Measurements from ENCODE around the gene SH3GL2.

The SH3GL2 gene

DNA sequence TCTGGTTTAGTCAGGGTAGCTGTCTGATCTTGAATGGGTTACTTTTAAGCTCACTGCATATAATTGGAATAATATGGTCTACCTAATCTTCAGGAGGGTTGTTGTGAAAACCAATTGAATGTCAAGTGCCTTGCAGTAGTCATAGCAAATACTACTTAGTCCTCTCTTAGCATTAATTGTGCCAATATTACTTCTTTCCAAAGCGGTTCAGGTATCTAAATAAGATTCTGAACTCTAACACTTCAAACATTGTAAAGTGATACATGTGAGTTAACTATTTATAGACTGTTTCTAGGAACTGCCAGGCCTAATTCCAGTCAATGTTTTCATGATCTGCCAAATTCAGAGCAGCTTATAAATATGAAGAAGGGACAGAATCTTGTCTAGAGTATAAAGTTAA lies 140.2 kb downstream of the SH3GL2 start:
- H3K4me3 ChIP-seq (ENCODE audit: low read depth, low read length) = no peak overlapping the region
- TF ChIP-seq, protein P1, sequence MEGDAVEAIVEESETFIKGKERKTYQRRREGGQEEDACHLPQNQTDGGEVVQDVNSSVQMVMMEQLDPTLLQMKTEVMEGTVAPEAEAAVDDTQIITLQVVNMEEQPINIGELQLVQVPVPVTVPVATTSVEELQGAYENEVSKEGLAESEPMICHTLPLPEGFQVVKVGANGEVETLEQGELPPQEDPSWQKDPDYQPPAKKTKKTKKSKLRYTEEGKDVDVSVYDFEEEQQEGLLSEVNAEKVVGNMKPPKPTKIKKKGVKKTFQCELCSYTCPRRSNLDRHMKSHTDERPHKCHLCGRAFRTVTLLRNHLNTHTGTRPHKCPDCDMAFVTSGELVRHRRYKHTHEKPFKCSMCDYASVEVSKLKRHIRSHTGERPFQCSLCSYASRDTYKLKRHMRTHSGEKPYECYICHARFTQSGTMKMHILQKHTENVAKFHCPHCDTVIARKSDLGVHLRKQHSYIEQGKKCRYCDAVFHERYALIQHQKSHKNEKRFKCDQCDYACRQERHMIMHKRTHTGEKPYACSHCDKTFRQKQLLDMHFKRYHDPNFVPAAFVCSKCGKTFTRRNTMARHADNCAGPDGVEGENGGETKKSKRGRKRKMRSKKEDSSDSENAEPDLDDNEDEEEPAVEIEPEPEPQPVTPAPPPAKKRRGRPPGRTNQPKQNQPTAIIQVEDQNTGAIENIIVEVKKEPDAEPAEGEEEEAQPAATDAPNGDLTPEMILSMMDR (IDR thresholded peaks at IDR 0.05; ENCODE audit: low read depth, low read length, missing control alignments) = no peak
- DNase-seq (ENCODE audit: low read depth) = no peak

DNA sequence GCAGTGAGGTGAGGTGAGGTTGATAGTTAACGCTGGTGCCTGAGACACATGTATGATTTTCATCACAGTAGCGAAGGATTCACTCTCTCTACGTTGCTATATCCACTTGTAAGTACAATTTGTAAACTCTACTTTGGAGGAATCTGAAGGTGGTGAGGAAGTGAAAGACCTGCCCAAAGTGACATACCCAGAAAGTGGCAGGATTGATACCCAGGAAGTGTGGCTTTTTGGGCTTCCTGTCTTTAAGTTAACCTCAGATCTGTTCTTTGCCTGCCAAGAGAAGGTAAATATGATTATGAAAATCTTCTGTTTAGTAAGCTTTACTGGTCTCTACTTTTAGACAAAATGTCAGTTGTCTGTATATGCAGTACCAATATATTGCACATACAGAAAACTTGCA lies 143.1 kb downstream of the SH3GL2 start:
- H3K4me3 ChIP-seq (ENCODE audit: low read depth, low read length) = no peak overlapping the region
- TF ChIP-seq, protein P1 (IDR thresholded peaks at IDR 0.05; ENCODE audit: low read depth, low read length, missing control alignments) = no peak
- DNase-seq (ENCODE audit: low read depth) = no peak

DNA sequence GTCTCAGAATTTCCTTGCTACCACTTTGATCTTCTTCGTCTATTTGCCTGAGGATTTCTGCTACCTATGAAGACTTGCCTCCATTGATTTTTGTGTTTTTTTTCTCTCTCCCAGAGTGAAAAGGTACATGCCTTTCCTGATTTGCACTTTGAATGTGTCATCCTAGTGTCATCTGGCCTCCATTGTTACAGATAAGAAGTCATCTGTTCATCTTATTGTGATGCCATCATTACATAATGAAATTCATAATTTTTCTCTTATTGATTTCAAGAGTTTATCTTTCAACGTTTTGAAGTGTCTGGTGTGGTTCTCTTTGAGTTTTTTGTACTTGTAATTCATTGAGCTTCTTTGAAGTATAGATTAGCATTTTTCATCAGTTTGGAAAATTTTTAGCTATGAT lies 144.8 kb downstream of the SH3GL2 start:
- TF ChIP-seq, protein P1 (IDR thresholded peaks at IDR 0.05; ENCODE audit: low read depth, low read length, missing control alignments) = no peak
- no peak overlapping the region for H3K4me3 ChIP-seq (ENCODE audit: low read depth, low read length)
- DNase-seq (ENCODE audit: low read depth) = no peak

DNA sequence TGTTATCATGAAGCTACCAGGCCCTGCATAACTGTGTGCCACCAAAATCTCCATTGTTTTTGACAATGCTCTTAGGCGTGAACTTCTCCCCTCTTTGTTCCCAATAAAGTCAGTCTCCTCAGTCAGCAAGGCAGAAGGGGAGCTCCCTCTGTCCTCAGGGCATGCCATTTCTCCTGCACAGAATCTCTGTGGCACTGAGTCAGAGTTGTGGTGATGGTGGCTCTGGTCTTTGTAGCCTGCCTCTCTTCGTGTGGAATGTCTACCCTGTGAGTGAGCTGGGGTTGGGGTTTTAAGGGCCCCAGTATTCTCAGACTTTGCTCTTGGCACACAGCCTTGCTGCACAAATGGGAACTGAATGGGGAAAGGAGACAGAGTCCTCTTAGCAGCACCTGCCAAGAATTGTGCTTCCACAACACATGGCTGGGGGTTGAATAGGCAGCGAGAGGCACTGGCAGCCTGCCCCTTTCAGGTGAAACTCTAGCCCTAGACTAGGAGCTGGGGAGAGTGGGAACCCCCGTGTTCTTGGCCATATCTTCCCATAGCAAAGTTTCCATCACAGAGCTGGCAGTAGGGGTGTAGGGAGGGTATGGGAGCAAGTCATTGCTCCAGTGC lies 146.6 kb downstream of the SH3GL2 start:
- no peak overlapping the region for H3K4me3 ChIP-seq (ENCODE audit: low read depth, low read length)
- TF ChIP-seq, protein P1 (IDR thresholded peaks at IDR 0.05; ENCODE audit: low read depth, low read length, missing control alignments) = no peak
- DNase-seq (ENCODE audit: low read depth) = no peak

DNA sequence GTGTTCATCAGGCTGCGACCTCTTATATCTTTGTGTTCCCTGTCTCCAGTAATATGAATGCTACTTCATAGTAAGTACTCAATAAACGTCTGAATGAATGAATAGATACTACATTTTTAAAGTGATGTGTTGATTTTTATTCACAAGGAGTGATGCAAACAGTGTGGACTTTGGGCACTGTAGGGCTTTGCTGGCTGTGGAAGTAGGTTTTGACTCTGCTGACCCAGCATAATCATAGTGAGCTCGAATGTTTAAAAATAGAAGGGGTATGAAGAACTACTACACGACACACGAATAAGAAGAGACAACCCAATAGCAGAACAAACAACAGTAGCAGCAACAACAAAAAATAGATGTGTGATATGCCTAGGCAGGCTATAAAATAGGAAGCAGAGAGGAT lies 147.4 kb downstream of the SH3GL2 start:
- TF ChIP-seq, protein P1 (IDR thresholded peaks at IDR 0.05; ENCODE audit: low read depth, low read length, missing control alignments) = no peak
- no peak overlapping the region for H3K4me3 ChIP-seq (ENCODE audit: low read depth, low read length)
- no peak for DNase-seq (ENCODE audit: low read depth)

DNA sequence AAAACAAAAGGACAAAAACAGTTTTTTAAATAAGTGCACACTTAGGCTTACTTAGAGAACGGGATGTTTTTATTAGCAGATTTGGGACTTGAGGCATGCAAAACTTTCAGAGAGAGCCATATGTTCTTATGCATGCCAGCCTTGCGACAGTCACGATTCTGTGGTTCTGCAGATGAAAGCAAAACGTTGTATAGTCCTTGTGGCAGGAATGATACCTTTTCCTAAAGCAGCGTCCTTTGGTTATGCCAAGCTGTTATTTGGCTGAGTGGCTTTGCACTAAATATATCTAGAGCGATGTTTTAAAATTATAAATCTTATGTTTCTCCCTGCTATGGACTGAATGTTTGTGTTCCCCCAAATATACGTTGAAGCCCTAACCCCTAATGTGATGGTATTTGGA lies 152.0 kb downstream of the SH3GL2 start:
- H3K4me3 ChIP-seq (ENCODE audit: low read depth, low read length) = no peak overlapping the region
- TF ChIP-seq, protein P1 (IDR thresholded peaks at IDR 0.05; ENCODE audit: low read depth, low read length, missing control alignments) = no peak
- no peak for DNase-seq (ENCODE audit: low read depth)

DNA sequence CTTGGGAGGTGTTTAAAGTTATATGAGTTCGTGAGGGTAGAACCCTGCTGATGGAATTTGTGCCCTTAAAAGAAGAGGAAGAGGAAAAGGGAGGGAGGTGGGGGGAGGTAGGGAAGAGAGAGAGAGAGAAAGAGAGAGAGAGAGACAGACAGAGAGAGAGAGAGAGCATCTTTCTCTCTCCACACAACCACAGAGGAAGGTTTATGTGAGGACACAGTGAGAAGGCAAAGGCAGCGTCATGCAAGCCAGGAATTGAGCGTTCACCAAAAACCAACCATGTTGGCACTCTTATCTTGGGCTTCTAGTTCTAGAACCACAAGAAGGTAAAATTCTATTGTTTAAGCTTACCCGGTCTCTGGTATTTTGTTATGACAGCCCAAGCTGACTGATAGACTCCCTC lies 152.4 kb downstream of the SH3GL2 start:
- TF ChIP-seq, protein P1 (IDR thresholded peaks at IDR 0.05; ENCODE audit: low read depth, low read length, missing control alignments) = no peak
- DNase-seq (ENCODE audit: low read depth) = no peak
- H3K4me3 ChIP-seq (ENCODE audit: low read depth, low read length) = no peak overlapping the region
